OCI-LY7 (cell line): ENCODE results near the gene ADCY1. TPM values are rescaled to one million over a fixed set of nuclear protein-coding genes. Genes with fewer than 3 reads are reported as not detected.

ENCODE experiments used
- BruUV-seq: library from RNA; stranded (reverse); fragments of 400-500 nt; replicated peaks from 2 replicates; lab custom pipeline; 2021; lab: Mats Ljungman, UMichigan
- CTCF ChIA-PET: fragments of 300-600 bp; sonication (Branson Sonifier 250); formaldehyde crosslinking; loops from one replicate; lab custom pipeline; 2022; ENCODE audit warnings: antibody characterized with exemption; ENCODE audit not compliant: unreplicated experiment; lab: Charles Lee
- POLR2A ChIA-PET: fragments of 300-600 bp; sonication (Branson Sonifier 250); formaldehyde crosslinking; loops from one replicate; lab custom pipeline; 2022; ENCODE audit warnings: antibody characterized with exemption; lab: Charles Lee
- DNase-seq: peaks from one replicate; pipeline ENCODE4 v3.0.0-alpha.2; 2015; ENCODE audit warnings: low spot score
- H2AFZ ChIP-seq: fragments of 200-600 bp; sonication (generic), shearing (Covaris generic); 2 replicates; pipeline ENCODE4 v1.6.1; 2014; ENCODE audit warnings: mild to moderate bottlenecking, antibody characterized with exemption, low read length, moderate library complexity
- H3K27ac ChIP-seq: fragments of 200-600 bp; sonication (generic); 2 replicates; pipeline ENCODE4 v1.5.1; 2014; ENCODE audit warnings: mixed run types, low read depth, mild to moderate bottlenecking, moderate library complexity, low read length, inconsistent platforms; ENCODE audit not compliant: poor library complexity, severe bottlenecking
- H3K36me3 ChIP-seq: fragments of 200-600 bp; sonication (generic); 2 replicates; pipeline ENCODE4 v1.6.1; 2014; ENCODE audit warnings: mild to moderate bottlenecking, antibody characterized with exemption, low read length, moderate library complexity, mixed read lengths; ENCODE audit not compliant: insufficient read depth
- H3K4me1 ChIP-seq: fragments of 200-600 bp; sonication (generic); 2 replicates; pipeline ENCODE4 v1.5.1; 2014; ENCODE audit warnings: mild to moderate bottlenecking, low read length; ENCODE audit not compliant: insufficient read depth, poor library complexity, severe bottlenecking
- H3K4me2 ChIP-seq: fragments of 200-600 bp; sonication (generic); 2 replicates; pipeline ENCODE4 v1.6.1; 2014; ENCODE audit warnings: mild to moderate bottlenecking, low read length
- H3K4me3 ChIP-seq: fragments of 200-600 bp; sonication (generic); 2 replicates; pipeline ENCODE4 v1.5.1; 2014; ENCODE audit warnings: mild to moderate bottlenecking, low read depth, low read length; ENCODE audit not compliant: poor library complexity, severe bottlenecking
- H3K79me2 ChIP-seq: fragments of 200-600 bp; sonication (generic); 2 replicates; pipeline ENCODE4 v1.6.1; 2016; ENCODE audit warnings: low read depth, mild to moderate bottlenecking, low read length, moderate library complexity, mixed read lengths; ENCODE audit not compliant: insufficient read depth
- H3K9me2 ChIP-seq: fragments of 200-600 bp; sonication (generic); 2 replicates; pipeline ENCODE4 v1.6.1; 2016; ENCODE audit warnings: mild to moderate bottlenecking, low read length, mixed read lengths; ENCODE audit not compliant: insufficient read depth
- H3K9me3 ChIP-seq: fragments of 200-600 bp; sonication (generic); 2 replicates; pipeline ENCODE4 v1.6.1; 2014; ENCODE audit warnings: mild to moderate bottlenecking, mixed run types, low read length, mixed read lengths
- H4K20me1 ChIP-seq: fragments of 200-600 bp; sonication (generic); 2 replicates; pipeline ENCODE4 v1.6.1; 2014; ENCODE audit warnings: mild to moderate bottlenecking, antibody characterized with exemption, low read length, moderate library complexity, mixed read lengths; ENCODE audit not compliant: insufficient read depth
- EZH2phosphoT487 ChIP-seq: fragments of 200-600 bp; sonication (generic); IDR thresholded peaks from 2 replicates; pipeline ENCODE4 v1.6.1; 2018; ENCODE audit warnings: low read depth, borderline replicate concordance, mild to moderate bottlenecking, mixed run types, antibody characterized with exemption, low read length, moderate library complexity, mixed read lengths
- intact Hi-C: fragments of 100-400 bp; cut with micrococcal nuclease; formaldehyde crosslinking; loops from one replicate; pipeline ENCODE4 v1.10.0; 2022; ENCODE audit not compliant: unreplicated experiment
- total RNA-seq, 2 experiments: library from RNA; depleted of rRNA in 1 of 2; stranded (reverse); fragments of >200 nt in 1 of 2; shearing (Covaris generic) in 1 of 2; gene quantifications; 2 replicates each; pipeline ENCODE4 v1.2.3, GENCODE V29; 2014 to 2022
- TF ChIP-seq, protein P1 (sequence below): fragments of 200-600 bp; sonication (generic); conservative IDR thresholded peaks from 2 replicates; pipeline ENCODE4 v1.5.1; 2014; ENCODE audit warnings: mild to moderate bottlenecking, antibody characterized with exemption, low read length, moderate library complexity, mixed read lengths

Gene ADCY1
- total RNA-seq, 2 experiments from 2014 or later: 0.13 TPM; not detected in 1

DNA sequence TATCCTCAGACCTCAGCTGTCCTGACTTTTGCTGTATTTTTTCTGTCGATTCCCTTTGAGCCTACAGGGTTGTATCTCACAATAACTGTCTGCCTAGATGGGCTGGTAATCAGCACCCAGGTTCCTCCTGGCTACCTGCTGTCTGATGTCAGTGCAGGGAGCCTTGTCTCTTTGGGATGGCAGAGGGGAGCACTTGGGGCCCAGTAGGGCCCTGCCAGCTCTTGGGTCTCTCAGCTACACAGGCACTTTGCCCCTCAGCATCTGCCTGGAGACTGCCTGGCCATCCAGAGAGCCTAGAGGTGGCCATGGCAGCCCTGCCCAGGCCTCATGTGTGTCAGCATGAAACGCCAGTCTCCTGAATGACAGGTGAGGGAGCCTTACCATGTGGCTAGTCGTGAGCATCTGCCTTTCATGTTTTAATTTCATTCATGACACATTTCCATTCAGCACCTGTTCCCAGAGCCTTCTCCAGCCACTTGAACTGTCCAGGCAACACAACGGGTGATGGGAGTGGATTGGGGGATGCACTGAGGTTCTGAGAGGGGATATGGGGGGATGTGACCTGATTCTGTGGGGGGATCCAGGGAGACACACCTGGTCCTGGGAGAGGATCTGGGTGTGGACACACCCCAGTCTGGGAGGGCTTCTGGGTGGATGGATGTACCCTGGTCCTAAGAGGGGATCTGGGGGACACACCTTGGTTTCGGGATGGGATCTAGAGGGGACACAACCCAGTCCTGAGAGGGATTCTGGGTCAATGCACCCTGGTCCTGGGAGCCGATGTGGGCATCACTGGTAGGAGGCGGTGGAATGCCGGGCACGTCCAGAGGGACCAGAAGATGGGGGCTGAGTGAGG, 21.9 kb downstream of the ADCY1 start:
- DNase-seq: no peak
- Histone ChIP-seq H3K79me2 (no peaks in the 10 kb centered on the region), H3K27ac (no peak overlapping the region), H4K20me1 (no peaks in the 10 kb centered on the region), H3K4me1 (no peaks in the 10 kb centered on the region), H3K36me3 (no peaks in the 10 kb centered on the region), H3K9me3 (no peaks in the 10 kb centered on the region), H3K4me2 (no peak overlapping the region), H3K4me3 (no peak overlapping the region), H2AFZ (no peak overlapping the region), H3K9me2 (no peaks in the 10 kb centered on the region)
- ChIA-PET POLR2A (no interaction called here), CTCF (no interaction called here)
- no peak for TF ChIP-seq EZH2phosphoT487
- TF ChIP-seq, protein P1, sequence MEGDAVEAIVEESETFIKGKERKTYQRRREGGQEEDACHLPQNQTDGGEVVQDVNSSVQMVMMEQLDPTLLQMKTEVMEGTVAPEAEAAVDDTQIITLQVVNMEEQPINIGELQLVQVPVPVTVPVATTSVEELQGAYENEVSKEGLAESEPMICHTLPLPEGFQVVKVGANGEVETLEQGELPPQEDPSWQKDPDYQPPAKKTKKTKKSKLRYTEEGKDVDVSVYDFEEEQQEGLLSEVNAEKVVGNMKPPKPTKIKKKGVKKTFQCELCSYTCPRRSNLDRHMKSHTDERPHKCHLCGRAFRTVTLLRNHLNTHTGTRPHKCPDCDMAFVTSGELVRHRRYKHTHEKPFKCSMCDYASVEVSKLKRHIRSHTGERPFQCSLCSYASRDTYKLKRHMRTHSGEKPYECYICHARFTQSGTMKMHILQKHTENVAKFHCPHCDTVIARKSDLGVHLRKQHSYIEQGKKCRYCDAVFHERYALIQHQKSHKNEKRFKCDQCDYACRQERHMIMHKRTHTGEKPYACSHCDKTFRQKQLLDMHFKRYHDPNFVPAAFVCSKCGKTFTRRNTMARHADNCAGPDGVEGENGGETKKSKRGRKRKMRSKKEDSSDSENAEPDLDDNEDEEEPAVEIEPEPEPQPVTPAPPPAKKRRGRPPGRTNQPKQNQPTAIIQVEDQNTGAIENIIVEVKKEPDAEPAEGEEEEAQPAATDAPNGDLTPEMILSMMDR: no peak
- intact Hi-C loops: no loop called here
- BruUV-seq: no TSS peak

DNA sequence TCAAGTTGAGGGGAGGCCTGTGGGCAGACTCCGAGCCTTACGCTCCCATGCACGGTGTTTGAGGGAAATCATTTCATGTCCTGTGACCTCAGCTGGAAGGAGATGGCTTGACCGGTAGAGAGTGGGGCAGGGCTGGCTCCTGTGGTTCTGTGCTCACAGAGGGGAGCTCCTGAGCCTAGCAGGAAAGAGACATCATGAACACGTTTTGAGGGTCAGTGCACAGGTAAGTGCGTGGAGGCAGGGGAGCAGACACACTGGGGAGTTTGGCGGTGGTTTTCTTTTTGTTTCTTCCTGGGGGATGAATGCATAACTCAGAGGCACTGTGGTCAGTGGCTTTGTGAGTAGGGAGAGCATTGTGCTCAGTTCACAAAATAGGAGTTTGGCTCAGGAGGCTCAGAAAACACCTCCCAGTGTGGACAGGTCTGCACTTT, 22.5 kb downstream of the ADCY1 start:
- no TSS peak for BruUV-seq
- H3K36me3 ChIP-seq: no peaks in the 10 kb centered on the region
- H3K27ac ChIP-seq: no peak overlapping the region
- no peaks in the 10 kb centered on the region for H3K79me2 ChIP-seq
- ChIA-PET CTCF (no interaction called here), POLR2A (no interaction called here)
- TF ChIP-seq, protein P1: no peak
- TF ChIP-seq EZH2phosphoT487: no peak
- DNase-seq: no peak
- intact Hi-C loops: no loop called here
- H3K9me2 ChIP-seq: no peaks in the 10 kb centered on the region
- no peak overlapping the region for H3K4me2 ChIP-seq
- H3K9me3 ChIP-seq: no peaks in the 10 kb centered on the region
- no peaks in the 10 kb centered on the region for H3K4me1 ChIP-seq
- no peak overlapping the region for H3K4me3 ChIP-seq
- H2AFZ ChIP-seq: no peak overlapping the region
- H4K20me1 ChIP-seq: no peaks in the 10 kb centered on the region
